ENCODE results near the gene EPS15. TPM values are rescaled to one million over a fixed set of nuclear protein-coding genes. Genes with fewer than 3 reads are reported as not detected.

EPS15 gene
- total and polyA plus RNA-seq, 2 of the 8 experiments (the other 6 are each of a cell fraction or from before 2014, with no cell fraction given), result 15.9 to 57.2 TPM

GRCh38 chr1:51525295-51525694, 6.2 kb upstream of the EPS15 start:
- no peak for DNase-seq (ENCODE audit: low read depth in 1 of 2, low spot score in 2 of 2)
- no peak overlapping the region for H3K23ac ChIP-seq (ENCODE audit: insufficient read length)
- POLR2A ChIA-PET (ENCODE audit: partially characterized antibody), result no interaction called here
- no peak overlapping the region for H3K18ac ChIP-seq (ENCODE audit: extremely low read depth, low read length)
- no peak overlapping the region for H3K14ac ChIP-seq (ENCODE audit: insufficient read length)
- no peak overlapping the region for H3K9ac ChIP-seq (replicated peaks in 1 of 4; ENCODE audit: extremely low read depth in 1 of 4, low read depth in 3 of 4, low read length in 3 of 4)
- no peaks in the 10 kb centered on the region for H3K23me2 ChIP-seq (ENCODE audit: low read depth, low read length)
- H3K79me2 ChIP-seq (ENCODE audit: control insufficient read depth in 1 of 2, insufficient read depth in 2 of 2, low read length in 2 of 2), result no peaks in the 10 kb centered on the region
- H4K8ac ChIP-seq (ENCODE audit: extremely low read depth, insufficient read depth, low read length), result no peak overlapping the region
- H4K20me1 ChIP-seq (replicated peaks in 1 of 2; ENCODE audit: control insufficient read depth in 1 of 2, insufficient read depth in 2 of 2, low read length in 2 of 2), result no peaks in the 10 kb centered on the region
- FAIRE-seq, result no peak
- H4K5ac ChIP-seq (ENCODE audit: insufficient read length, low read depth, low read length), result no peak overlapping the region
- 95% methylated on average over 2 of the region's 2 CpGs; no CpG with 5 or more reads in 1 of the 2 experiments for WGBS, 2 experiments (ENCODE audit: extremely low coverage in 1 of 2, insufficient coverage in 1 of 2, insufficient read length in 1 of 2, insufficient replicate concordance in 2 of 2, low coverage in 1 of 2, low lambda C conversion rate in 2 of 2, missing lambda C conversion rate in 1 of 2)
- no peaks in the 10 kb centered on the region for H3K9me3 ChIP-seq (ENCODE audit: insufficient read depth in 2 of 2, low read depth in 1 of 2, low read length in 1 of 2)
- no peak overlapping the region for H4K91ac ChIP-seq (replicated peaks; ENCODE audit: insufficient read length, low read length)
- H2BK12ac ChIP-seq (ENCODE audit: low read depth, low read length), result no peak overlapping the region
- H3K56ac ChIP-seq (replicated peaks; ENCODE audit: insufficient read length, low read depth, low read length), result no peak overlapping the region
- CTCF ChIA-PET (ENCODE audit: partially characterized antibody), result interaction anchor here (3.2 kb wide), 1 partner anchor 11 kb away, joined by 13 read pairs; no protein-coding TSS in a partner anchor
- no peak overlapping the region for H3K4ac ChIP-seq (replicated peaks; ENCODE audit: insufficient read length, low read depth, low read length)
- no peaks in the 10 kb centered on the region for H3K36me3 ChIP-seq (ENCODE audit: control insufficient read depth in 2 of 4, insufficient read depth in 4 of 4, low read length in 3 of 4)
- H2BK120ac ChIP-seq (replicated peaks; ENCODE audit: low read depth, low read length), result no peak overlapping the region
- H3K27me3 ChIP-seq (replicated peaks in 1 of 4; ENCODE audit: control insufficient read depth in 3 of 4, extremely low read depth in 1 of 4, insufficient read depth in 3 of 4, low read length in 3 of 4), result no peaks in the 10 kb centered on the region
- H2AFZ ChIP-seq (ENCODE audit: low read length), result no peak overlapping the region
- H2BK15ac ChIP-seq (ENCODE audit: low read length), result no peak overlapping the region
- H3K4me1 ChIP-seq (replicated peaks in 1 of 4; ENCODE audit: control insufficient read depth in 3 of 4, insufficient read depth in 4 of 4, low read length in 3 of 4), result no peaks in the 10 kb centered on the region
- no peak overlapping the region for H3K4me3 ChIP-seq (ENCODE audit: extremely low read depth in 1 of 4, insufficient read depth in 2 of 4, low read depth in 3 of 4, low read length in 4 of 4)
- H3K4me2 ChIP-seq (ENCODE audit: insufficient read depth in 1 of 2, low read depth in 2 of 2, low read length in 2 of 2), result no peak overlapping the region
- H2BK5ac ChIP-seq (ENCODE audit: low read depth, low read length), result no peak overlapping the region
- H3K79me1 ChIP-seq (ENCODE audit: low read depth, low read length), result no peaks in the 10 kb centered on the region
- H2BK20ac ChIP-seq (ENCODE audit: low read length), result no peak overlapping the region
- no peak overlapping the region for H2AK5ac ChIP-seq (ENCODE audit: low read depth, low read length)
- no peak overlapping the region for H3K27ac ChIP-seq (ENCODE audit: low read depth, low read length)
- TF ChIP-seq CEBPB (IDR thresholded peaks at IDR 0.05; ENCODE audit: low read depth, low read length) (no peak), EGR1 (IDR thresholded peaks at IDR 0.05; ENCODE audit: borderline replicate concordance, low read depth, low read length) (no peak), EZH2 (IDR thresholded peaks at IDR 0.05; ENCODE audit: low read depth, low read length, severe bottlenecking) (no peak), TEAD4 (IDR thresholded peaks at IDR 0.05; ENCODE audit: low read depth, low read length) (no peak), RNF2 (IDR thresholded peaks at IDR 0.05; ENCODE audit: borderline replicate concordance, low read depth, low read length, missing control alignments, poor library complexity, severe bottlenecking) (no peak), ATF3 (IDR thresholded peaks at IDR 0.05; ENCODE audit: insufficient read depth, low read depth, low read length) (no peak), PHF8 (conservative IDR thresholded peaks at IDR 0.05; ENCODE audit: low read depth, low read length) (no peak), BCL11A (IDR thresholded peaks at IDR 0.05; ENCODE audit: low read depth in 2 of 2, low read length in 2 of 2) (no peak), SUZ12 (IDR thresholded peaks at IDR 0.05; ENCODE audit: low read length) (no peak), POU5F1 (IDR thresholded peaks at IDR 0.05; ENCODE audit: low read depth, low read length) (no peak), ASH2L (IDR thresholded peaks at IDR 0.05; ENCODE audit: low read length) (no peak), CHD1 (IDR thresholded peaks at IDR 0.05; ENCODE audit: low read depth, low read length) (no peak), SIX5 (IDR thresholded peaks at IDR 0.05; ENCODE audit: low read depth, low read length) (no peak), MAFK (IDR thresholded peaks at IDR 0.05; ENCODE audit: low read depth, low read length) (no peak)

Data from H1 (cell line).